Panc1 (cell line): Measurements from ENCODE around the gene PLXND1. TPM values are rescaled to one million over a fixed set of nuclear protein-coding genes. Genes with fewer than 3 reads are reported as not detected.

Experiments used
- ATAC-seq: fragments of 200-7000 bp; cut with Tn5 transposase; 2 replicates; pipeline ENCODE4 v1.9.1; 2020; ENCODE audit warnings: mild to moderate bottlenecking, moderate library complexity
- BruUV-seq: library from RNA; stranded (reverse); fragments of 400-500 nt; replicated peaks from 2 replicates; lab custom pipeline; 2021; lab: Mats Ljungman, UMichigan
- CTCF ChIA-PET: fragments of 300-600 bp; sonication (Branson Sonifier 250); formaldehyde crosslinking; loops from one replicate; lab custom pipeline; 2022; ENCODE audit warnings: antibody characterized with exemption; lab: Charles Lee
- POLR2A ChIA-PET: fragments of 300-600 bp; sonication (Branson Sonifier 250); formaldehyde crosslinking; loops from one replicate; lab custom pipeline; 2022; ENCODE audit warnings: antibody characterized with exemption; lab: Charles Lee
- DNase-seq: peaks from one replicate; pipeline ENCODE4 v3.0.0-alpha.2; 2010; ENCODE audit warnings: low read depth, low spot score
- H3K27ac ChIP-seq: 2 replicates; pipeline ENCODE4 v1.5.1; 2011; ENCODE audit warnings: mild to moderate bottlenecking, low read length, inconsistent platforms
- H3K27me3 ChIP-seq: fragments of 200-500 bp; sonication (Bioruptor generic); 2 replicates; pipeline ENCODE4 v1.6.0; 2014; ENCODE audit warnings: low read length, inconsistent platforms; ENCODE audit not compliant: control insufficient read depth, insufficient read depth
- H3K36me3 ChIP-seq: fragments of 200-500 bp; sonication (Bioruptor generic); 2 replicates; pipeline ENCODE4 v1.5.1; 2014; ENCODE audit warnings: inconsistent platforms, mild to moderate bottlenecking, low read length, moderate library complexity; ENCODE audit not compliant: control insufficient read depth, insufficient read depth
- H3K4me1 ChIP-seq: 2 replicates; pipeline ENCODE4 v1.5.1; 2011; ENCODE audit warnings: inconsistent platforms, mild to moderate bottlenecking, low read length, moderate library complexity; ENCODE audit not compliant: control insufficient read depth, insufficient read depth
- H3K4me3 ChIP-seq, 2 experiments: 2 replicates each; pipeline ENCODE4 v1.5.1; 2011 to 2012; ENCODE audit warnings: low read depth in 2 of 2, low read length in 2 of 2, mild to moderate bottlenecking in 2 of 2, inconsistent platforms in 1 of 2, moderate library complexity in 1 of 2
- H3K9me3 ChIP-seq: fragments of 200-500 bp; sonication (Bioruptor generic); 2 replicates; pipeline ENCODE4 v1.5.1; 2014; ENCODE audit warnings: low read depth, mild to moderate bottlenecking, inconsistent platforms, low read length, moderate library complexity; ENCODE audit not compliant: control insufficient read depth, insufficient read depth
- CTCF ChIP-seq: fragments of 450-650 bp; IDR thresholded peaks from 2 replicates; pipeline ENCODE4 v1.5.1; 2017; ENCODE audit warnings: mild to moderate bottlenecking
- POLR2AphosphoS5 ChIP-seq: IDR thresholded peaks from 2 replicates; pipeline ENCODE4 v1.6.1; 2012; ENCODE audit warnings: mild to moderate bottlenecking, low read depth, low read length, moderate library complexity
- SIN3A ChIP-seq: IDR thresholded peaks from 2 replicates; pipeline ENCODE4 v1.6.1; 2012; ENCODE audit warnings: low read depth, mild to moderate bottlenecking, low read length, moderate library complexity, borderline replicate concordance; ENCODE audit not compliant: insufficient read depth
- in situ Hi-C: cut with HindIII; loops from 2 replicates; pipeline ENCODE4 v1.10.0; 2016; ENCODE audit warnings: low sequenced_read_pairs, low pct_unique_long_range_greater_than_20kb
- intact Hi-C: fragments of 100-400 bp; cut with micrococcal nuclease; formaldehyde crosslinking; loops from one replicate; pipeline ENCODE4 v1.10.0; 2022; ENCODE audit not compliant: unreplicated experiment
- total RNA-seq: library from RNA; stranded (reverse); gene quantifications from one replicate; pipeline ENCODE4 v1.2.1, GENCODE V29; 2021; ENCODE audit not compliant: unreplicated experiment
- TF ChIP-seq, protein P1 (sequence below), 2 experiments: IDR thresholded peaks; 2 replicates each; pipeline ENCODE4 v1.6.1; 2011 to 2012; ENCODE audit warnings: low read depth in 2 of 2, control low read depth in 1 of 2, low read length in 1 of 2, mild to moderate bottlenecking in 1 of 2, moderate library complexity in 1 of 2; ENCODE audit not compliant: insufficient read depth in 1 of 2

PLXND1 gene
- total RNA-seq, 1 experiment from 2014 or later, result 248 TPM

GRCh38 chr3:129602309-129602708 lies 4.2 kb downstream of the PLXND1 start:
- Histone ChIP-seq H3K4me3 (peak overlapping the region; percentile 57 to 92), H3K27ac (peak overlapping the region; percentile 99), H3K27me3 (no peaks in the 10 kb centered on the region), H3K36me3 (no peaks in the 10 kb centered on the region), H3K9me3 (no peaks in the 10 kb centered on the region), H3K4me1 (peaks cover 61% of the 10 kb centered on the region)
- POLR2A ChIA-PET, result no interaction called here
- ATAC-seq, result no peak
- in situ Hi-C loops, result no loop called here
- intact Hi-C loops, result loop anchor here (2.0 kb wide), 1 partner anchor 112 kb away; no protein-coding TSS in a partner anchor
- BruUV-seq, result no TSS peak
- CTCF ChIA-PET, result no interaction called here
- TF ChIP-seq SIN3A (no peak), POLR2AphosphoS5 (no peak), CTCF (no peak)
- DNase-seq, result no peak

GRCh38 chr3:129601713-129602112 lies 4.8 kb downstream of the PLXND1 start:
- ATAC-seq (no peak), DNase-seq (no peak)
- no peaks in the 10 kb centered on the region for H3K27me3 ChIP-seq
- BruUV-seq, result no TSS peak
- POLR2A ChIA-PET, result no interaction called here
- CTCF ChIA-PET, result no interaction called here
- H3K27ac ChIP-seq, result peak overlapping the region; percentile 99
- in situ Hi-C loops (no loop called here), intact Hi-C loops (loop anchor here (2.0 kb wide), 1 partner anchor 111 kb away; no protein-coding TSS in a partner anchor)
- H3K4me1 ChIP-seq, result peaks cover 67% of the 10 kb centered on the region
- H3K9me3 ChIP-seq, result no peaks in the 10 kb centered on the region
- peak overlapping the region in 1 of 2 experiments; percentile 92; a peak in 3 of 4 replicates for H3K4me3 ChIP-seq
- no peaks in the 10 kb centered on the region for H3K36me3 ChIP-seq
- TF ChIP-seq CTCF (no peak), SIN3A (no peak)
- TF ChIP-seq, protein P1, sequence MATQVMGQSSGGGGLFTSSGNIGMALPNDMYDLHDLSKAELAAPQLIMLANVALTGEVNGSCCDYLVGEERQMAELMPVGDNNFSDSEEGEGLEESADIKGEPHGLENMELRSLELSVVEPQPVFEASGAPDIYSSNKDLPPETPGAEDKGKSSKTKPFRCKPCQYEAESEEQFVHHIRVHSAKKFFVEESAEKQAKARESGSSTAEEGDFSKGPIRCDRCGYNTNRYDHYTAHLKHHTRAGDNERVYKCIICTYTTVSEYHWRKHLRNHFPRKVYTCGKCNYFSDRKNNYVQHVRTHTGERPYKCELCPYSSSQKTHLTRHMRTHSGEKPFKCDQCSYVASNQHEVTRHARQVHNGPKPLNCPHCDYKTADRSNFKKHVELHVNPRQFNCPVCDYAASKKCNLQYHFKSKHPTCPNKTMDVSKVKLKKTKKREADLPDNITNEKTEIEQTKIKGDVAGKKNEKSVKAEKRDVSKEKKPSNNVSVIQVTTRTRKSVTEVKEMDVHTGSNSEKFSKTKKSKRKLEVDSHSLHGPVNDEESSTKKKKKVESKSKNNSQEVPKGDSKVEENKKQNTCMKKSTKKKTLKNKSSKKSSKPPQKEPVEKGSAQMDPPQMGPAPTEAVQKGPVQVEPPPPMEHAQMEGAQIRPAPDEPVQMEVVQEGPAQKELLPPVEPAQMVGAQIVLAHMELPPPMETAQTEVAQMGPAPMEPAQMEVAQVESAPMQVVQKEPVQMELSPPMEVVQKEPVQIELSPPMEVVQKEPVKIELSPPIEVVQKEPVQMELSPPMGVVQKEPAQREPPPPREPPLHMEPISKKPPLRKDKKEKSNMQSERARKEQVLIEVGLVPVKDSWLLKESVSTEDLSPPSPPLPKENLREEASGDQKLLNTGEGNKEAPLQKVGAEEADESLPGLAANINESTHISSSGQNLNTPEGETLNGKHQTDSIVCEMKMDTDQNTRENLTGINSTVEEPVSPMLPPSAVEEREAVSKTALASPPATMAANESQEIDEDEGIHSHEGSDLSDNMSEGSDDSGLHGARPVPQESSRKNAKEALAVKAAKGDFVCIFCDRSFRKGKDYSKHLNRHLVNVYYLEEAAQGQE (IDR thresholded peaks at IDR 0.05; ENCODE audit: insufficient read depth in 1 of 2, low read depth in 2 of 2, low read length in 1 of 2), result no peak
